GM19238 (cell line): Measurements from ENCODE around the gene DHCR7.

Experiments
- DNase-seq: peaks from one replicate; pipeline ENCODE4 v3.0.0; 2011; ENCODE audit warnings: low spot score; ENCODE audit not compliant: insufficient read length

DHCR7 gene

GRCh38 chr11:71386202-71386601 lies 62.0 kb downstream of the DHCR7 start:
- no peak for DNase-seq

- DNase-seq: no peak
Measured at GRCh38 chr11:71385091-71385490, 63.1 kb downstream of the DHCR7 start.

GRCh38 chr11:71384561-71384960 lies 63.6 kb downstream of the DHCR7 start:
- no peak for DNase-seq
